Body of pancreas (tissue), 4 donors: Measurements from ENCODE around the gene CHCHD3. TPM values are rescaled to one million over a fixed set of nuclear protein-coding genes. Genes with fewer than 3 reads are reported as not detected.

Experiments
- ATAC-seq: fragments of 150-250 bp; one replicate; pipeline ENCODE4 v1.9.1; 2016
- DNase-seq, 4 donors: peaks; one replicate each; pipeline ENCODE4 v3.0.0-alpha.2; 2019
- H3K27ac ChIP-seq, 4 donors: fragments of 200-600 bp; sonication (generic); 1 replicate in 3 of 4; 2 replicates in 1 of 4; pipeline versions ENCODE4 v1.5.1 to v1.6.1; 2016 to 2019; ENCODE audit warnings: mild to moderate bottlenecking in 1 of 4, mixed read lengths in 1 of 4, moderate library complexity in 1 of 4
- H3K27me3 ChIP-seq, 2 donors: fragments of 200-600 bp; sonication (generic); one replicate each; pipeline ENCODE4 v1.6.0; 2016; ENCODE audit warnings: mild to moderate bottlenecking in 1 of 2
- H3K36me3 ChIP-seq, 2 donors: fragments of 200-600 bp; sonication (generic); replicated peaks in 1 of 2; 2 replicates each; pipeline ENCODE4 v1.5.1; 2016; ENCODE audit warnings: low read depth in 2 of 2; ENCODE audit not compliant: insufficient read depth in 1 of 2
- H3K4me1 ChIP-seq: fragments of 200-600 bp; sonication (generic); one replicate; pipeline ENCODE4 v1.6.0; 2016
- H3K4me3 ChIP-seq, 2 donors: fragments of 200-600 bp; sonication (generic); 1 replicate in 1 of 2; 2 replicates in 1 of 2; pipeline ENCODE4 v1.5.1; 2016 to 2019
- H3K9me3 ChIP-seq, 3 donors: fragments of 200-600 bp; sonication (generic); 1 replicate in 2 of 3; 2 replicates in 1 of 3; pipeline ENCODE4 v1.5.1; 2016
- POLR2A ChIP-seq, 3 donors: fragments of 450-650 bp; IDR thresholded peaks; one replicate each; pipeline ENCODE4 v1.6.1; 2016; ENCODE audit warnings: antibody characterized with exemption in 3 of 3, mild to moderate bottlenecking in 2 of 3
- WGBS, 2 donors: methylation state at CpG; one replicate each; pipeline ENCODE4 v1.1.5; 2017; 5-methylcytosine and 5-hydroxymethylcytosine counted together
- intact Hi-C: fragments of 100-400 bp; cut with DNase I; formaldehyde crosslinking; loops from one replicate; pipeline ENCODE4 v1.15.1; 2023
- total RNA-seq, 2 donors: library from RNA; depleted of rRNA; stranded (reverse); fragments of >200 nt; gene quantifications; one replicate each; pipeline ENCODE4 v1.1.0, GENCODE V29; 2016
- TF ChIP-seq, protein P1 (sequence below), 7 experiments: fragments of 450-650 bp in 4 of 7; fragments of 200-600 bp in 3 of 7; sonication (generic) in 3 of 7; IDR thresholded peaks; one replicate each; pipeline ENCODE4 v1.5.1; 2016 to 2019; ENCODE audit warnings: antibody characterized with exemption in 7 of 7

The CHCHD3 gene
- total RNA-seq, 2 donors from 2014 or later = 24.4 to 32.6 TPM

DNA sequence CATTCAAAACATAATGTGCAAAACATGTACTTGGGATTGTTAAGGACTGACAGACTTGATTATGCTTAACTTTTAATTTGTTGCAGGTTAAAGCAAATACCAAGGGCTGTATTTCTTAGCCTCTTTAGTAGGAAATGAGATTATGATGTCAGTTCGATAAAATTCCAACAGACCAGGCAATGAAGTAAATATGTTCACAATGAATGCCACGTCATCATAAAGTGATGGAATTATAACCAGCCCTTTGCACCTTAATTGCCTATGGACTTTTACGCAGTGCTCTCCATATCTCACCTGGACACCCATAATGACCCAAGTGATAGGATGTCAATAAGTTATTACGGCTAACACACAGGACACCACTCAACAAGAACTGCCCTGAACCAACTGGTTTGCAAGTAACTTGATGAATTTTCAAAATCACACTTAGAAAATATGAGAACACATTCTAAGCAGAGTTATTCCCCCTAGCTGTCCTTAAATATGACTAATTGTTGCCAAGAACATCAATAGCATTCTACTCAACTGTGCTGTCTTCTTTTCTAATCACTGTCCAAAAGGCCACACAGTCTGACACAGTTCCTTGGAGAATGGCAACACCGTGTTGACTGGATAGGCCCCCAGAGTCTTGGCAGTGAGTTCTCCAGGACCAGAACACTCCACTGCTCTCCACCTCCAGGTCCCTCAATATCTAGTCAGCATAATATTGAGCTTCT, 115.0 kb downstream of the CHCHD3 start:
- no peak for ATAC-seq
- TF ChIP-seq, protein P1, sequence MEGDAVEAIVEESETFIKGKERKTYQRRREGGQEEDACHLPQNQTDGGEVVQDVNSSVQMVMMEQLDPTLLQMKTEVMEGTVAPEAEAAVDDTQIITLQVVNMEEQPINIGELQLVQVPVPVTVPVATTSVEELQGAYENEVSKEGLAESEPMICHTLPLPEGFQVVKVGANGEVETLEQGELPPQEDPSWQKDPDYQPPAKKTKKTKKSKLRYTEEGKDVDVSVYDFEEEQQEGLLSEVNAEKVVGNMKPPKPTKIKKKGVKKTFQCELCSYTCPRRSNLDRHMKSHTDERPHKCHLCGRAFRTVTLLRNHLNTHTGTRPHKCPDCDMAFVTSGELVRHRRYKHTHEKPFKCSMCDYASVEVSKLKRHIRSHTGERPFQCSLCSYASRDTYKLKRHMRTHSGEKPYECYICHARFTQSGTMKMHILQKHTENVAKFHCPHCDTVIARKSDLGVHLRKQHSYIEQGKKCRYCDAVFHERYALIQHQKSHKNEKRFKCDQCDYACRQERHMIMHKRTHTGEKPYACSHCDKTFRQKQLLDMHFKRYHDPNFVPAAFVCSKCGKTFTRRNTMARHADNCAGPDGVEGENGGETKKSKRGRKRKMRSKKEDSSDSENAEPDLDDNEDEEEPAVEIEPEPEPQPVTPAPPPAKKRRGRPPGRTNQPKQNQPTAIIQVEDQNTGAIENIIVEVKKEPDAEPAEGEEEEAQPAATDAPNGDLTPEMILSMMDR (IDR thresholded peaks at IDR 0.05) = no peak
- no peak for TF ChIP-seq POLR2A (IDR thresholded peaks at IDR 0.05)
- no peaks in the 10 kb centered on the region for H3K36me3 ChIP-seq
- no peaks in the 10 kb centered on the region for H3K4me1 ChIP-seq
- H3K4me3 ChIP-seq = no peak overlapping the region
- intact Hi-C loops = no loop called here
- DNase-seq = no peak
- H3K27me3 ChIP-seq = no peaks in the 10 kb centered on the region
- H3K27ac ChIP-seq = no peak overlapping the region
- 95 to 98% methylated on average over 5 of the region's 5 CpGs for WGBS, 2 donors
- H3K9me3 ChIP-seq = no peaks in the 10 kb centered on the region

DNA sequence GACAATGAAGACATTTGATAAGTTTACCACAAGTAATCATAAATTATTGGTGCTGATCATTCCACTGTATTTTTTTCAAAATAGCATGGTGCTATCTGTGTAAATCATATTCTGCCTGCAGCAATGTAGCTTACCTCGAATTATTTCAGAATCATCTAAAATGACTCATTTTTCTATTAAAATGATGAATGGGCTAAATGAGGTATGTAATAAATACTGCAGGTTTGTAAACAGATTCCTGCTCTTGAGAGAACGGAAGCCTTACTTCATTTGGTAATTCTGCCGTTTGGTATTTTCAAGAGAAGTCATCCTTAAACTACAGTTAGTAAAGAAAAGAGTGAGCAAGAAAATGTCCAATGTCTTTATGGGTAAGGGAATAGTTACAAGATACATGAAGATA, 115.9 kb downstream of the CHCHD3 start:
- intact Hi-C loops = no loop called here

DNA sequence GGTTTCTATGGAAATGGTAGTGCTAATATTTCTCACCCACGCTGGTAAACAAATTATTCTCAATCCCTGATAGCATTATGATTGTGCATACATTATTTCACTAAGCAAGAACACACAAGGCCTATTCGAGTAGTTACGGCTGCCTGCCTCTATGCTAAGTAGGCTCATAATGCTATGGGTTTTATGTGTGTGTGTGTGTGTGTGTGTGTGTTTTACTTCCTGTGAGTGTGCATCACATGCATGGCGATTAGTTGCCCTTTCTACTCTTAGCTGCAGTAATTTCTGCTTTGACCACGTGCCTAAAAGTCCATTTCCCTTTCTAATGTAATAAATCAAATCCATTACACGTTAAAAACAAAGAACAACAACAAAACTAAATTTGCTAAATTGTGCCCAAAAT, 117.0 kb downstream of the CHCHD3 start:
- no peak for ATAC-seq
- TF ChIP-seq, protein P1 (IDR thresholded peaks at IDR 0.05) = no peak
- TF ChIP-seq POLR2A (IDR thresholded peaks at IDR 0.05) = no peak
- 76 to 87% methylated on average over 6 of the region's 6 CpGs for WGBS, 2 donors
- H3K27me3 ChIP-seq = no peaks in the 10 kb centered on the region
- no peaks in the 10 kb centered on the region for H3K36me3 ChIP-seq
- no peaks in the 10 kb centered on the region for H3K9me3 ChIP-seq
- no peaks in the 10 kb centered on the region for H3K4me1 ChIP-seq
- no peak overlapping the region for H3K4me3 ChIP-seq
- no peak for DNase-seq
- H3K27ac ChIP-seq = no peak overlapping the region
- intact Hi-C loops = no loop called here

More for the DNA sequence above, 115.9 kb downstream of the CHCHD3 start:
- no peak overlapping the region for H3K4me3 ChIP-seq
- no peak for ATAC-seq
- H3K36me3 ChIP-seq = no peaks in the 10 kb centered on the region
- TF ChIP-seq POLR2A (IDR thresholded peaks at IDR 0.05) = no peak
- TF ChIP-seq, protein P1 (IDR thresholded peaks at IDR 0.05) = no peak
- no peaks in the 10 kb centered on the region for H3K27me3 ChIP-seq
- no peaks in the 10 kb centered on the region for H3K4me1 ChIP-seq
- 85 to 94% methylated on average over 3 of the region's 3 CpGs for WGBS, 2 donors
- DNase-seq = no peak
- H3K27ac ChIP-seq = no peak overlapping the region
- H3K9me3 ChIP-seq = no peaks in the 10 kb centered on the region

DNA sequence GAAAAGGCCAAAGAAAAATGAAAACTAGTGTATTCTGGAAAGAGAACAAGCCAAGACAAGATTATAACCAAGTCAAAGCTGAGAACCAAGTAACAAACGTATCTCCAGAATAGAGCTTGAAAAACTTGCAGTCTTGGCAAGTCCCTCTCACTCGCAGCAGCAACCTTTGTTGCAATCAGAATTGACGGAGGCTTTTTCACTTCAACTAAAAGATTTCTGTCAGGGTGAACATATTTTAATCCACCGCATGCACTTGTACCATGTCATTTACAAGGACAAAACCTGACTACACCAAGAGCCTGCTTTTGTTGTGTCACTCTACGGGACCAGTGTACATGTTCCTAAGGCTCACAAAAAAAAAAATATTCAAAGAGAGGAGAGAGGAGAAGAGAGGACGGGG, 122.0 kb downstream of the CHCHD3 start:
- 95 to 98% methylated on average over 6 of the region's 6 CpGs for WGBS, 2 donors
- H3K4me3 ChIP-seq = no peak overlapping the region
- intact Hi-C loops = no loop called here
- H3K36me3 ChIP-seq = no peaks in the 10 kb centered on the region
- DNase-seq = no peak
- no peak for ATAC-seq
- H3K27me3 ChIP-seq = no peaks in the 10 kb centered on the region
- H3K27ac ChIP-seq = no peak overlapping the region
- no peaks in the 10 kb centered on the region for H3K4me1 ChIP-seq
- TF ChIP-seq POLR2A (IDR thresholded peaks at IDR 0.05) = no peak
- TF ChIP-seq, protein P1 (IDR thresholded peaks at IDR 0.05) = no peak
- H3K9me3 ChIP-seq = no peaks in the 10 kb centered on the region

DNA sequence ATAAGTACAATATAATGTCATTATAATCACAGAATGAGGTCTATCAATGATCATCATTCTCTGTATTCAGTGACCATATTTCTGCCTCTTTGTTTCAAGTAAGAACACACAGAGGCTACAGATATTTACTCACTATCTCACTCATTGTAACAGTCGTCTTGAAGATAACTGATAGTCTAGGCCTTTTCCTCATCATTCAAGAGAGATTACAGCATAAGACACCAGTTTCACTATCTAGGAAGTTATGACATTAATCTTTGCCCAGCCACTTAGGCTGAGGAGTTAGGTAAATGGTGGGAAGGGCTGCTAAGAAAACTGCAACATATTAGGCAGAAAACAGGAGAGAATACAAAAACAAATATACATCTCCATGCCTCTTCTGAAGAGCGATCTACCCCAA, 125.3 kb downstream of the CHCHD3 start:
- TF ChIP-seq, protein P1 (IDR thresholded peaks at IDR 0.05) = no peak
- no peak for TF ChIP-seq POLR2A (IDR thresholded peaks at IDR 0.05)
- 71 to 81% methylated on average over 2 of the region's 2 CpGs for WGBS, 2 donors
- no peaks in the 10 kb centered on the region for H3K9me3 ChIP-seq
- no peaks in the 10 kb centered on the region for H3K36me3 ChIP-seq
- intact Hi-C loops = no loop called here
- no peaks in the 10 kb centered on the region for H3K27me3 ChIP-seq
- ATAC-seq = no peak
- no peaks in the 10 kb centered on the region for H3K4me1 ChIP-seq
- DNase-seq = no peak
- no peak overlapping the region for H3K27ac ChIP-seq
- H3K4me3 ChIP-seq = no peak overlapping the region
